PC-9 (cell line): ENCODE results near the gene SMG6. TPM values are rescaled to one million over a fixed set of nuclear protein-coding genes. Genes with fewer than 3 reads are reported as not detected.

ENCODE experiments used
- BruUV-seq: library from RNA; stranded (reverse); fragments of 400-500 nt; replicated peaks from 2 replicates; lab custom pipeline; 2021; lab: Mats Ljungman, UMichigan
- CTCF ChIA-PET: fragments of 300-600 bp; sonication (Branson Sonifier 250); formaldehyde crosslinking; loops from one replicate; lab custom pipeline; 2022; ENCODE audit warnings: antibody characterized with exemption; lab: Charles Lee
- POLR2A ChIA-PET: fragments of 300-600 bp; sonication (Branson Sonifier 250); formaldehyde crosslinking; loops from one replicate; lab custom pipeline; 2022; ENCODE audit warnings: antibody characterized with exemption; ENCODE audit not compliant: unreplicated experiment; lab: Charles Lee
- DNase-seq, 2 experiments: peaks; one replicate each; pipeline versions ENCODE4 v3.0.0 to v3.0.0-alpha.2; 2015 to 2022; ENCODE audit warnings: mixed read lengths in 1 of 2
- H2AFZ ChIP-seq: fragments of 200-600 bp; sonication (generic); 2 replicates; pipeline ENCODE4 v1.8.1; 2017; ENCODE audit warnings: antibody characterized with exemption
- H3F3A ChIP-seq: fragments of 200-600 bp; sonication (generic); 2 replicates; pipeline ENCODE4 v1.8.1; 2017; ENCODE audit warnings: antibody characterized with exemption, mild to moderate bottlenecking, low read depth; ENCODE audit not compliant: insufficient read depth
- H3K27ac ChIP-seq: fragments of 200-600 bp; sonication (generic); 2 replicates; pipeline ENCODE4 v1.6.1; 2016; ENCODE audit warnings: mixed run types
- H3K27me3 ChIP-seq: fragments of 200-600 bp; sonication (generic); 2 replicates; pipeline ENCODE4 v1.6.1; 2016; ENCODE audit warnings: low read depth, mixed run types; ENCODE audit not compliant: insufficient read depth
- H3K36me3 ChIP-seq: fragments of 200-600 bp; sonication (generic); 2 replicates; pipeline ENCODE4 v1.6.1; 2016; ENCODE audit warnings: low read depth, mixed run types
- H3K4me1 ChIP-seq: fragments of 200-600 bp; sonication (generic); replicated peaks from 2 replicates; pipeline ENCODE4 v1.6.1; 2016; ENCODE audit warnings: mixed run types; ENCODE audit not compliant: insufficient read depth
- H3K4me2 ChIP-seq: fragments of 200-600 bp; sonication (generic); 2 replicates; pipeline ENCODE4 v1.6.1; 2017; ENCODE audit warnings: mixed run types
- H3K4me3 ChIP-seq: fragments of 200-600 bp; sonication (generic); 2 replicates; pipeline ENCODE4 v1.6.1; 2016; ENCODE audit warnings: mixed run types
- H3K79me2 ChIP-seq: fragments of 200-600 bp; sonication (generic); 2 replicates; pipeline ENCODE4 v1.6.1; 2017; ENCODE audit warnings: low read depth, mixed run types
- H3K9me2 ChIP-seq: fragments of 200-600 bp; sonication (generic); 2 replicates; pipeline ENCODE4 v1.8.1; 2017; ENCODE audit warnings: mild to moderate bottlenecking; ENCODE audit not compliant: insufficient read depth
- H3K9me3 ChIP-seq: fragments of 200-600 bp; sonication (generic); 2 replicates; pipeline ENCODE4 v1.8.1; 2016; ENCODE audit warnings: low read depth; ENCODE audit not compliant: insufficient read depth
- H4K20me1 ChIP-seq: fragments of 200-600 bp; sonication (generic); 2 replicates; pipeline ENCODE4 v1.8.1; 2017; ENCODE audit not compliant: insufficient read depth
- CTCF ChIP-seq: fragments of 200-600 bp; sonication (generic); conservative IDR thresholded peaks from 2 replicates; pipeline ENCODE4 v1.6.1; 2017; ENCODE audit warnings: mixed run types, antibody characterized with exemption, mild to moderate bottlenecking, moderate library complexity
- EZH2 ChIP-seq: fragments of 200-600 bp; sonication (generic); IDR thresholded peaks from 2 replicates; pipeline ENCODE4 v1.8.0; 2017; ENCODE audit warnings: antibody characterized with exemption, low read depth
- intact Hi-C: fragments of 100-400 bp; cut with micrococcal nuclease; formaldehyde crosslinking; loops from one replicate; pipeline ENCODE4 v1.10.0; 2022; ENCODE audit not compliant: unreplicated experiment
- total RNA-seq: library from RNA; stranded (reverse); gene quantifications from 2 replicates; pipeline ENCODE4 v1.2.3, GENCODE V29; 2021

SMG6 gene
- total RNA-seq, 1 experiment from 2014 or later, result 43.1 TPM

GRCh38 chr17:2243953-2244352 is 59.6 kb downstream of the SMG6 start:
- BruUV-seq, result no TSS peak
- no peaks in the 10 kb centered on the region for H3K9me2 ChIP-seq
- intact Hi-C loops, result loop anchor here (1.0 kb wide), 2 partner anchors 190 to 335 kb away; no protein-coding TSS in a partner anchor
- no peak overlapping the region for H3K4me2 ChIP-seq
- no peaks in the 10 kb centered on the region for H3K79me2 ChIP-seq
- peaks cover 26% of the 10 kb centered on the region for H3F3A ChIP-seq
- H3K36me3 ChIP-seq, result 0 out of 2 replicates have a peak, but pooled peaks cover 5% of the 10 kb centered on the region
- no peaks in the 10 kb centered on the region for H3K27me3 ChIP-seq
- CTCF ChIA-PET, result interaction anchor here (0.6 to 1.5 kb wide), 7 partner anchors 20 to 362 kb away, joined by 3 to 14 read pairs (median 5); partner anchors contain the start of gene HIC1
- POLR2A ChIA-PET, result no interaction called here
- H3K4me3 ChIP-seq, result no peak overlapping the region
- peaks cover 12% of the 10 kb centered on the region for H3K4me1 ChIP-seq
- no peaks in the 10 kb centered on the region for H3K9me3 ChIP-seq
- H4K20me1 ChIP-seq, result no peaks in the 10 kb centered on the region
- no peak overlapping the region for H2AFZ ChIP-seq
- TF ChIP-seq EZH2 (no peak), CTCF (no peak)
- no peak overlapping the region for H3K27ac ChIP-seq
- no peak for DNase-seq

- H3K9me2 ChIP-seq, result no peaks in the 10 kb centered on the region
- peaks cover 26% of the 10 kb centered on the region for H3F3A ChIP-seq
- no peak overlapping the region for H3K4me2 ChIP-seq
- no peaks in the 10 kb centered on the region for H3K9me3 ChIP-seq
- H2AFZ ChIP-seq, result no peak overlapping the region
- intact Hi-C loops, result no loop called here
- no peaks in the 10 kb centered on the region for H3K79me2 ChIP-seq
- TF ChIP-seq EZH2 (no peak), CTCF (no peak)
- no peak overlapping the region for H3K27ac ChIP-seq
- no peaks in the 10 kb centered on the region for H4K20me1 ChIP-seq
- no peak overlapping the region for H3K4me3 ChIP-seq
- no peaks in the 10 kb centered on the region for H3K27me3 ChIP-seq
- 0 out of 2 replicates have a peak, but pooled peaks cover 7% of the 10 kb centered on the region for H3K36me3 ChIP-seq
- H3K4me1 ChIP-seq, result peaks cover 12% of the 10 kb centered on the region
- ChIA-PET POLR2A (no interaction called here), CTCF (interaction anchor here (0.7 kb wide), 1 partner anchor 197 kb away, joined by 3 read pairs; no protein-coding TSS in a partner anchor)
- no TSS peak for BruUV-seq
- no peak for DNase-seq
Observed at GRCh38 chr17:2241823-2242222, 61.8 kb downstream of the SMG6 start.

GRCh38 chr17:2240541-2240940 is 63.0 kb downstream of the SMG6 start:
- TF ChIP-seq EZH2, result no peak
- no peak for TF ChIP-seq CTCF
- no peaks in the 10 kb centered on the region for H3K9me3 ChIP-seq
- H3K36me3 ChIP-seq, result 0 out of 2 replicates have a peak, but pooled peaks cover 7% of the 10 kb centered on the region
- H3K4me2 ChIP-seq, result no peak overlapping the region
- peaks cover 26% of the 10 kb centered on the region for H3F3A ChIP-seq
- no peak overlapping the region for H2AFZ ChIP-seq
- no peaks in the 10 kb centered on the region for H3K79me2 ChIP-seq
- no peak overlapping the region; the same call in 1 of the 2 replicates for H3K27ac ChIP-seq
- no peaks in the 10 kb centered on the region for H4K20me1 ChIP-seq
- no peak overlapping the region for H3K4me3 ChIP-seq
- CTCF ChIA-PET, result no interaction called here
- BruUV-seq, result no TSS peak
- H3K27me3 ChIP-seq, result no peaks in the 10 kb centered on the region
- intact Hi-C loops, result no loop called here
- peaks cover 12% of the 10 kb centered on the region for H3K4me1 ChIP-seq
- POLR2A ChIA-PET, result interaction anchor here (0.6 kb wide), 1 partner anchor 11 kb away, joined by 5 read pairs; no protein-coding TSS in a partner anchor
- H3K9me2 ChIP-seq, result no peaks in the 10 kb centered on the region
- no peak for DNase-seq
